ENCODE measurements around the gene MACROD1. TPM values are rescaled to one million over a fixed set of nuclear protein-coding genes. Genes with fewer than 3 reads are reported as not detected.
A peak's percentile ranks its signal among the peaks of the same experiment; 100 is the strongest.

MACROD1 gene
- total and polyA plus RNA-seq, 9 donors, result 21.1 to 50.2 (median 32.2) TPM

DNA sequence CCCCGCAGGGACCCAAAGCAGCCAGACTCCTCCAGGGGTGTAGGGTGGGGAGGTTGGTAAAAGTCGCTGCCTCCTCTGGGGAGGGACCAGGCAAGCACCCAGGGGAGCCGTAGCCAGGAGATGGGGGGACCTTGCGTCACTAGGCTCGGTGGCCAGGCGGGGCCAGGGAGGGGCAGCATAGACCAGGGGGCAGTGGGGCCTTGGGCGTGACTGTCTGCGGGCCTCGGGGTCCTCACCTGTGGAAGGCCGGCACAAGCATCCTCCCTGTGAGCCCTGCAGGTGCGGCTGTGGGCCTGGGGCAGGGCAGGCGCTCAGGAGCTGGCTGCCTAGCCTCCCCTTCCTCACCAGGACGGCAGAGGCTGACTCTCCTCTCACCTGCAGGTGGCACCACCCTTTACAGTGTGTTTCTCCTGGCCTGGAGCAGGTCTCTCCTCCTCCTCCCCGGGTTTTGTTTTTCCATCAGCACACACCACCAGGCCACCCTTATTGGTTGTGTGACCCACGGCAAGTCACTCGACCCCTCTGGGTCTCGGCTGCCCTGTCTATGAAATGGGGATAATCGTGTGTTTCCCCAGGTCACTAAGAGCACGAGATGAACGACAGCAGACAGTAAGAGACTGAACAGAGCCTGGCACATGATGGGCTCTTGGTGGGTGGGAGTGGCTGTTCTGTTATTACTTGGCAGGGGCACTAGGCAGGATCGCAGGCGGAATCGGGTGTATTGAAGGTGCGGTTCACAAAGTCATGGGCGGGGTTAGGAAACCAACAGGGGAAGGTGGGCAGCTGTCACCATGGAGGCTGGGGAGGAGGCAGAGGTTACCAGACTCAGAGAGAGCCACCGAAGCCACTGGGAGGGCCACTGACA is 77.5 kb downstream of the MACROD1 start:
- Histone ChIP-seq H3K4me1 (ENCODE audit: insufficient read depth) (peaks cover 7% of the 10 kb centered on the region), H3K27ac (no peak overlapping the region), H3K9me3 (no peaks in the 10 kb centered on the region), H3K36me3 (no peaks in the 10 kb centered on the region), H3K4me3 (no peak overlapping the region), H3K27me3 (no peaks in the 10 kb centered on the region)
- WGBS, 3 donors, result 85 to 88% (median 88%) methylated on average over 18 to 26 of the region's 26 CpGs
- no peak for DNase-seq
- TF ChIP-seq POLR2A (IDR thresholded peaks at IDR 0.05), result no peak
- intact Hi-C loops (cut with DNase I), result no loop called here

GRCh38 chr11:64086258-64087123 is 79.4 kb downstream of the MACROD1 start:
- H3K4me1 ChIP-seq (ENCODE audit: insufficient read depth), result peaks cover 6% of the 10 kb centered on the region
- no peaks in the 10 kb centered on the region for H3K36me3 ChIP-seq
- H3K4me3 ChIP-seq, result no peak overlapping the region
- DNase-seq, result peak; percentile 51 to 75 (median 60)
- no peaks in the 10 kb centered on the region for H3K27me3 ChIP-seq
- 40 to 55% (median 44%) methylated on average over 20 of the region's 20 CpGs for WGBS, 3 donors
- no peaks in the 10 kb centered on the region for H3K9me3 ChIP-seq
- H3K27ac ChIP-seq, result no peak overlapping the region
- intact Hi-C loops (cut with DNase I), result no loop called here
- TF ChIP-seq POLR2A (IDR thresholded peaks at IDR 0.05) (no peak), EP300 (IDR thresholded peaks at IDR 0.05) (no peak)
- TF ChIP-seq, protein P1, sequence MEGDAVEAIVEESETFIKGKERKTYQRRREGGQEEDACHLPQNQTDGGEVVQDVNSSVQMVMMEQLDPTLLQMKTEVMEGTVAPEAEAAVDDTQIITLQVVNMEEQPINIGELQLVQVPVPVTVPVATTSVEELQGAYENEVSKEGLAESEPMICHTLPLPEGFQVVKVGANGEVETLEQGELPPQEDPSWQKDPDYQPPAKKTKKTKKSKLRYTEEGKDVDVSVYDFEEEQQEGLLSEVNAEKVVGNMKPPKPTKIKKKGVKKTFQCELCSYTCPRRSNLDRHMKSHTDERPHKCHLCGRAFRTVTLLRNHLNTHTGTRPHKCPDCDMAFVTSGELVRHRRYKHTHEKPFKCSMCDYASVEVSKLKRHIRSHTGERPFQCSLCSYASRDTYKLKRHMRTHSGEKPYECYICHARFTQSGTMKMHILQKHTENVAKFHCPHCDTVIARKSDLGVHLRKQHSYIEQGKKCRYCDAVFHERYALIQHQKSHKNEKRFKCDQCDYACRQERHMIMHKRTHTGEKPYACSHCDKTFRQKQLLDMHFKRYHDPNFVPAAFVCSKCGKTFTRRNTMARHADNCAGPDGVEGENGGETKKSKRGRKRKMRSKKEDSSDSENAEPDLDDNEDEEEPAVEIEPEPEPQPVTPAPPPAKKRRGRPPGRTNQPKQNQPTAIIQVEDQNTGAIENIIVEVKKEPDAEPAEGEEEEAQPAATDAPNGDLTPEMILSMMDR (IDR thresholded peaks at IDR 0.05), result no peak

DNA sequence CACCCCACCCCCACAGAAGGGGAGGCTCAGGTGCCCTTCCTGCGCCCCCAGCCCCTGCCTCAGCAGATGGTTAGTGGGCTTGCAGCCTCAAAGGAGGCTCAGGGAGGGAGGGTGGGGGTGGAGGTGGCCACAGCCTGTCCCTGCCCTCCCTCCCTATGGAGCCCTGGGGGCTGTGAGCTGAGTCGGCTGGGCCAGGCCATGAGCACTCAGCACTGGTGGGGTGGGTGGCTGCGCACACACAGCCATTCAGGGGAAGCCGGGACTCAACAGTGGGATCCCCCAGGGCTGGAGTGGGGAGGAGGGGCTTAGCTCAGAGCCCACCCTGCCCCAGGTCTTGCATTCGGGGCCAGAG is 80.0 kb downstream of the MACROD1 start:
- 93 to 100% (median 94%) methylated on average over 1 to 5 of the region's 5 CpGs for WGBS, 3 donors
- TF ChIP-seq POLR2A (IDR thresholded peaks at IDR 0.05), result no peak
- no peak for TF ChIP-seq EP300 (IDR thresholded peaks at IDR 0.05)
- TF ChIP-seq, protein P1 (IDR thresholded peaks at IDR 0.05), result no peak
- H3K4me1 ChIP-seq (ENCODE audit: insufficient read depth), result peaks cover 6% of the 10 kb centered on the region
- no peak for DNase-seq
- intact Hi-C loops (cut with DNase I), result no loop called here
- no peak overlapping the region for H3K4me3 ChIP-seq
- H3K9me3 ChIP-seq, result no peaks in the 10 kb centered on the region
- H3K36me3 ChIP-seq, result no peaks in the 10 kb centered on the region
- H3K27me3 ChIP-seq, result no peaks in the 10 kb centered on the region
- no peak overlapping the region for H3K27ac ChIP-seq

- peaks cover 6% of the 10 kb centered on the region for H3K4me1 ChIP-seq (ENCODE audit: insufficient read depth)
- TF ChIP-seq, protein P1 (IDR thresholded peaks at IDR 0.05), result no peak
- no peak for TF ChIP-seq EP300 (IDR thresholded peaks at IDR 0.05)
- TF ChIP-seq POLR2A (IDR thresholded peaks at IDR 0.05), result no peak
- WGBS, 3 donors, result 83 to 92% (median 90%) methylated on average over 27 of the region's 27 CpGs
Measured at GRCh38 chr11:64084951-64085710, 80.8 kb downstream of the MACROD1 start.

More at GRCh38 chr11:64084951-64085710, 80.8 kb downstream of the MACROD1 start:
- intact Hi-C loops (cut with DNase I), result no loop called here
- Histone ChIP-seq H3K36me3 (no peaks in the 10 kb centered on the region), H3K27me3 (no peaks in the 10 kb centered on the region), H3K4me3 (no peak overlapping the region), H3K9me3 (no peaks in the 10 kb centered on the region), H3K27ac (no peak overlapping the region)
- DNase-seq, result no peak
